ENCODE results near the gene CFAP43.

The CFAP43 gene

GRCh38 chr10:104139221-104139620, 92.9 kb downstream of the CFAP43 start:
- TF ChIP-seq ARNTL (CRISPR knock-in tag; IDR thresholded peaks at IDR 0.05; ENCODE audit: borderline replicate concordance, low read depth) (no peak), PATZ1 (CRISPR knock-in tag; IDR thresholded peaks at IDR 0.05; ENCODE audit: borderline replicate concordance) (no peak), POU6F1 (CRISPR knock-in tag; IDR thresholded peaks at IDR 0.05; ENCODE audit: borderline replicate concordance, low read depth) (no peak), OSR1 (CRISPR knock-in tag; IDR thresholded peaks at IDR 0.05) (no peak)
- TF ChIP-seq, protein P1, sequence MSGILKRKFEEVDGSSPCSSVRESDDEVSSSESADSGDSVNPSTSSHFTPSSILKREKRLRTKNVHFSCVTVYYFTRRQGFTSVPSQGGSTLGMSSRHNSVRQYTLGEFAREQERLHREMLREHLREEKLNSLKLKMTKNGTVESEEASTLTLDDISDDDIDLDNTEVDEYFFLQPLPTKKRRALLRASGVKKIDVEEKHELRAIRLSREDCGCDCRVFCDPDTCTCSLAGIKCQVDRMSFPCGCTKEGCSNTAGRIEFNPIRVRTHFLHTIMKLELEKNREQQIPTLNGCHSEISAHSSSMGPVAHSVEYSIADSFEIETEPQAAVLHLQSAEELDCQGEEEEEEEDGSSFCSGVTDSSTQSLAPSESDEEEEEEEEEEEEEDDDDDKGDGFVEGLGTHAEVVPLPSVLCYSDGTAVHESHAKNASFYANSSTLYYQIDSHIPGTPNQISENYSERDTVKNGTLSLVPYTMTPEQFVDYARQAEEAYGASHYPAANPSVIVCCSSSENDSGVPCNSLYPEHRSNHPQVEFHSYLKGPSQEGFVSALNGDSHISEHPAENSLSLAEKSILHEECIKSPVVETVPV (CRISPR knock-in tag; IDR thresholded peaks at IDR 0.05): no peak
- ATAC-seq: no peak

- TF ChIP-seq TOX (CRISPR knock-in tag; IDR thresholded peaks at IDR 0.05; ENCODE audit: borderline replicate concordance): no peak
- TF ChIP-seq ZC3H10 (CRISPR knock-in tag; IDR thresholded peaks at IDR 0.05): no peak
- no peak for TF ChIP-seq PATZ1 (CRISPR knock-in tag; IDR thresholded peaks at IDR 0.05; ENCODE audit: borderline replicate concordance)
- TF ChIP-seq SNAI2 (CRISPR knock-in tag; IDR thresholded peaks at IDR 0.05): no peak
- no peak for TF ChIP-seq RARB (CRISPR knock-in tag; IDR thresholded peaks at IDR 0.05)
- TF ChIP-seq, protein P2, sequence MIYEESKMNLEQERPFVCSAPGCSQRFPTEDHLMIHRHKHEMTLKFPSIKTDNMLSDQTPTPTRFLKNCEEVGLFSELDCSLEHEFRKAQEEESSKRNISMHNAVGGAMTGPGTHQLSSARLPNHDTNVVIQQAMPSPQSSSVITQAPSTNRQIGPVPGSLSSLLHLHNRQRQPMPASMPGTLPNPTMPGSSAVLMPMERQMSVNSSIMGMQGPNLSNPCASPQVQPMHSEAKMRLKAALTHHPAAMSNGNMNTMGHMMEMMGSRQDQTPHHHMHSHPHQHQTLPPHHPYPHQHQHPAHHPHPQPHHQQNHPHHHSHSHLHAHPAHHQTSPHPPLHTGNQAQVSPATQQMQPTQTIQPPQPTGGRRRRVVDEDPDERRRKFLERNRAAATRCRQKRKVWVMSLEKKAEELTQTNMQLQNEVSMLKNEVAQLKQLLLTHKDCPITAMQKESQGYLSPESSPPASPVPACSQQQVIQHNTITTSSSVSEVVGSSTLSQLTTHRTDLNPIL (CRISPR knock-in tag; IDR thresholded peaks at IDR 0.05; ENCODE audit: low read depth): no peak
- no peak for TF ChIP-seq BACH2 (CRISPR knock-in tag; IDR thresholded peaks at IDR 0.05; ENCODE audit: borderline replicate concordance)
- TF ChIP-seq ISL1 (CRISPR knock-in tag; IDR thresholded peaks at IDR 0.05): no peak
- TF ChIP-seq GLIS3 (CRISPR knock-in tag; IDR thresholded peaks at IDR 0.05): no peak
- no peak for TF ChIP-seq ZNF8 (CRISPR knock-in tag; IDR thresholded peaks at IDR 0.05)
- no peak for TF ChIP-seq ZNF565 (CRISPR knock-in tag; conservative IDR thresholded peaks at IDR 0.05; ENCODE audit: low read depth)
- TF ChIP-seq, protein P1 (CRISPR knock-in tag; IDR thresholded peaks at IDR 0.05): no peak
- no peak for TF ChIP-seq ZFP3 (CRISPR knock-in tag; IDR thresholded peaks at IDR 0.05)
- TF ChIP-seq OSR1 (CRISPR knock-in tag; IDR thresholded peaks at IDR 0.05): no peak
- no peak for TF ChIP-seq TCF4 (CRISPR knock-in tag; IDR thresholded peaks at IDR 0.05; ENCODE audit: borderline replicate concordance)
- TF ChIP-seq ESRRG (CRISPR knock-in tag; IDR thresholded peaks at IDR 0.05): no peak
- no peak for TF ChIP-seq ARNTL (CRISPR knock-in tag; IDR thresholded peaks at IDR 0.05; ENCODE audit: borderline replicate concordance, low read depth)
- TF ChIP-seq ZNF70 (CRISPR knock-in tag; IDR thresholded peaks at IDR 0.05): no peak
- TF ChIP-seq CSDC2 (CRISPR knock-in tag; IDR thresholded peaks at IDR 0.05): no peak
- no peak for TF ChIP-seq TSHZ2 (CRISPR knock-in tag; IDR thresholded peaks at IDR 0.05)
- no peak for ATAC-seq
Observed at GRCh38 chr10:104138131-104138530, 94.0 kb downstream of the CFAP43 start.
